NCI-H2196 treated with DMSO at 0.1 percent for 48 hours (cell line): ENCODE measurements around the gene VPS13D.

Source experiments
- DNase-seq: peaks from one replicate; lab custom pipeline; 2025; ENCODE audit not compliant: unreplicated experiment; lab: John Stamatoyannopoulos, UW

VPS13D gene

GRCh38 chr1:12480748-12481362, 251.0 kb downstream of the VPS13D start:
- no peak for DNase-seq

GRCh38 chr1:12481928-12482327, 252.1 kb downstream of the VPS13D start:
- DNase-seq: no peak

- DNase-seq: no peak
Observed at GRCh38 chr1:12482988-12483387, 253.2 kb downstream of the VPS13D start.

GRCh38 chr1:12485231-12486058, 255.6 kb downstream of the VPS13D start:
- DNase-seq: no peak

- DNase-seq: no peak
Observed at GRCh38 chr1:12486059-12486341, 256.2 kb downstream of the VPS13D start.

- DNase-seq: no peak
Observed at GRCh38 chr1:12486401-12487005, 256.7 kb downstream of the VPS13D start.

GRCh38 chr1:12487520-12487919, 257.7 kb downstream of the VPS13D start:
- no peak for DNase-seq

GRCh38 chr1:12488666-12489354, 259.0 kb downstream of the VPS13D start:
- no peak for DNase-seq

GRCh38 chr1:12490532-12491142, 260.8 kb downstream of the VPS13D start:
- DNase-seq: no peak

- no peak for DNase-seq
Observed at GRCh38 chr1:12491656-12492055, 261.8 kb downstream of the VPS13D start.

- no peak for DNase-seq
Observed at GRCh38 chr1:12495725-12496124, 265.9 kb downstream of the VPS13D start.

GRCh38 chr1:12496154-12496961, 266.5 kb downstream of the VPS13D start:
- DNase-seq: no peak

- no peak for DNase-seq
Observed at GRCh38 chr1:12499539-12500240, 269.9 kb downstream of the VPS13D start.

- no peak for DNase-seq
Observed at GRCh38 chr1:12501661-12502060, 271.8 kb downstream of the VPS13D start.

- DNase-seq: no peak
Observed at GRCh38 chr1:12502336-12503109, 272.7 kb downstream of the VPS13D start.

- DNase-seq: no peak
Observed at GRCh38 chr1:12503709-12504108, 273.9 kb downstream of the VPS13D start.

- no peak for DNase-seq
Observed at GRCh38 chr1:12504601-12505000, 274.8 kb downstream of the VPS13D start.

- no peak for DNase-seq
Observed at GRCh38 chr1:12505231-12505630, 275.4 kb downstream of the VPS13D start.

- DNase-seq: no peak
Observed at GRCh38 chr1:12505639-12506280, 275.9 kb downstream of the VPS13D start.
